ENCODE data around the gene YBEY. TPM values are rescaled to one million over a fixed set of nuclear protein-coding genes. Genes with fewer than 3 reads are reported as not detected.

YBEY gene
- total and polyA plus RNA-seq, 4 donors: 7.6 to 32.1 (median 15.1) TPM

DNA sequence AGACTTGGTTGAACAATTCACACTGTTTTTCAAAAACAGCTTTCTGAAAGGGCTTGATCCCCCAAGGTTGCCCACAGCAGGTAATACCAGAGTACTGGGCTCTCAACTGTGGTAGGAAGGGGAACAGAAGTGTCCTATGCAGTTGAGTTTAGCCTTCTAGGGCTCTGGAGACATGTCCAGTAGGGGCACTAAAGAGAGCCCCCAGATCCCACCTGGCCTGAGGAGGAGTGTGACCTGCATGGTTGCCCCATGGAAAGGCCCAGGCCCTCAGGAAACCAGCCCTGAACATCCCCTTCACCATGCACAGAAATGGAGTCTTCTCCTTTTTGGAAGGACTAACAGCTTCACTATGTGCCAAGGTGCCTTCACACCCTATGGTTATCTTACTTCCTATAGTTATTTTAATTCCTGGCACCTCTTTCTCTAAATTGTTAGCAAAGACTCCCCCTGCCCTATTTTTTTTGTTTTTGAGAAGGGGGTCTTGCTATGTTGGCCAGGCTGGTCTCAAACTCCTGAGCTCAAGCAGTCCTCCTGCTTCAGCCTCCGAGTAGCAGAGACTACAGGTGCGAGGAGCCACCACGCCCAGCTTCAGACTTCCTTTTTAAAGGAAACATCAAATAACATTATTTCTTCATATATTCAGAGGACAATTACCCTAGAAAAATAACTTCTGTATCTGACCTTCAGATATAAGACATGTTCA, 40.8 kb upstream of the YBEY start:
- DNase-seq: no peak
- no peak overlapping the region for H3K27ac ChIP-seq (ENCODE audit: low read depth in 1 of 2, low read length in 1 of 2)
- H3K9ac ChIP-seq (ENCODE audit: insufficient read depth in 1 of 2, low read length in 2 of 2): no peak overlapping the region
- no peak for ATAC-seq (ENCODE audit: insufficient read depth, low FRiP score)
- no peaks in the 10 kb centered on the region for H3K27me3 ChIP-seq (ENCODE audit: control insufficient read depth in 3 of 3, insufficient read depth in 3 of 3, low read length in 2 of 3)
- TF ChIP-seq, protein P1, sequence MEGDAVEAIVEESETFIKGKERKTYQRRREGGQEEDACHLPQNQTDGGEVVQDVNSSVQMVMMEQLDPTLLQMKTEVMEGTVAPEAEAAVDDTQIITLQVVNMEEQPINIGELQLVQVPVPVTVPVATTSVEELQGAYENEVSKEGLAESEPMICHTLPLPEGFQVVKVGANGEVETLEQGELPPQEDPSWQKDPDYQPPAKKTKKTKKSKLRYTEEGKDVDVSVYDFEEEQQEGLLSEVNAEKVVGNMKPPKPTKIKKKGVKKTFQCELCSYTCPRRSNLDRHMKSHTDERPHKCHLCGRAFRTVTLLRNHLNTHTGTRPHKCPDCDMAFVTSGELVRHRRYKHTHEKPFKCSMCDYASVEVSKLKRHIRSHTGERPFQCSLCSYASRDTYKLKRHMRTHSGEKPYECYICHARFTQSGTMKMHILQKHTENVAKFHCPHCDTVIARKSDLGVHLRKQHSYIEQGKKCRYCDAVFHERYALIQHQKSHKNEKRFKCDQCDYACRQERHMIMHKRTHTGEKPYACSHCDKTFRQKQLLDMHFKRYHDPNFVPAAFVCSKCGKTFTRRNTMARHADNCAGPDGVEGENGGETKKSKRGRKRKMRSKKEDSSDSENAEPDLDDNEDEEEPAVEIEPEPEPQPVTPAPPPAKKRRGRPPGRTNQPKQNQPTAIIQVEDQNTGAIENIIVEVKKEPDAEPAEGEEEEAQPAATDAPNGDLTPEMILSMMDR (IDR thresholded peaks at IDR 0.05; ENCODE audit: control extremely low read depth, extremely low read depth): no peak
- no peaks in the 10 kb centered on the region for H3K4me1 ChIP-seq (ENCODE audit: control insufficient read depth in 5 of 5, insufficient read depth in 5 of 5, low read length in 5 of 5)
- peaks cover 0 to 3% (median 0%) of the 10 kb centered on the region in 4 donors for H3K9me3 ChIP-seq (ENCODE audit: control insufficient read depth in 4 of 4, insufficient read depth in 3 of 4, low read length in 3 of 4)
- H3K4me3 ChIP-seq: no peak overlapping the region
- H3K36me3 ChIP-seq (ENCODE audit: control insufficient read depth in 4 of 4, insufficient read depth in 4 of 4, low read length in 4 of 4): peaks cover 39 to 62% (median 53%) of the 10 kb centered on the region in 4 donors
- 78 to 85% methylated on average over 3 of the region's 3 CpGs for WGBS, 2 donors

DNA sequence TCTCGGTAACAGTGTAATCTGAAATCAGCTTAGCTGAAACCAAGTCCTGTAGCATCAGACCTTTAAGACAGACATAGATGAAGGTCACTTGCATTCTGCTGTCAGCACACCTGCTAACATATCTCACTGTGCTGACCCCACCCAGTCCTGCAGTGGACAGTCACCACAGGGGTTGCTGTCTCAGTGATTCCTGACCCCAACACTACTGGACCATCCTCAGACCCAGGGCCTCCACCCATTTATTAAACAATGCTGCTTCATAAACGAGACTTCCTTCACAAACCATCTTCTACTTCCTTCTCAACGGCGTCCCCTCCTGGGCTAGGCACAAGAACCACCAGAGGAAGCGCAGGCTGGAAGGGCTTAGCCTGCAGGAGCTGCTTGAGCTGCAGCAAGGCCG, 39.8 kb upstream of the YBEY start:
- ATAC-seq (ENCODE audit: insufficient read depth, low FRiP score): no peak
- no peak overlapping the region for H3K4me3 ChIP-seq

DNA sequence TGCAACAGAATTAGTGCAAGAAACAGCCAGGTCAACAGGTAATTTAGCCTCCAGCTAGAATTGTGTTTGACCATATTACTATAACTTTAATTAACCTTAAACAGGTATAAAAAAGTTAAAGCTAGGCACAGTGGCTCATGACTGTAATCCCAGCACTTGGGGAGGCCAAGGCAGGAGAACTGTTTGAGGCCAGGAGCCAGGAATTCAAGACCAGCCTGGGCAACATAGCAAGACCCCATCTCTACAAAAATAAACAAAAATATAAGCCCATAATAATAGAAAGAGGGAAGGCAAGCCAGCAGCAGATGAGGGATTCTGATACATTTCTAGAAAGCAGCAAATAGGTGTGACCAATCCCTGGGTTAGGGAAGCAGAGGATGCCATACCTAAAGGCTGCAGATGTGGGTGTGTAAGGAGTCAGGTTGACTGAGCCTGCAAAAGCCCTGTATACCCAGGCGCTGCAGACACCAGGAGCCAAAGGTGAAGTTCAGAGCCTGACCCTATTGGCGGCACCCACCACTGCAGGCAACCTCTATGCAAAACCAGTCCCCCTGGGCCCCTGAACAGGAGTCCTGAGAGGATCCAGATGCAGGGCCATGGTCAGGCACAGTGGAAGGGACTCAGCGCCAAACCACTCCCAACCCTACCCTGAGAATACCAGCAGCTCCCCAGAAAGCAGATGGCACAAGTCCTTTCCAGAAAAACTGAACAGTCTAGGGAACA, 38.3 kb upstream of the YBEY start:
- H3K27me3 ChIP-seq (ENCODE audit: control insufficient read depth in 3 of 3, insufficient read depth in 3 of 3, low read length in 2 of 3): no peaks in the 10 kb centered on the region

More for the DNA sequence above, 39.8 kb upstream of the YBEY start:
- Histone ChIP-seq H3K9me3 (ENCODE audit: control insufficient read depth in 4 of 4, insufficient read depth in 3 of 4, low read length in 3 of 4) (peaks cover 0 to 3% (median 0%) of the 10 kb centered on the region in 4 donors), H3K9ac (ENCODE audit: insufficient read depth in 1 of 2, low read length in 2 of 2) (no peak overlapping the region), H3K36me3 (ENCODE audit: control insufficient read depth in 4 of 4, insufficient read depth in 4 of 4, low read length in 4 of 4) (peaks cover 46 to 56% (median 51%) of the 10 kb centered on the region in 4 donors), H3K27me3 (ENCODE audit: control insufficient read depth in 3 of 3, insufficient read depth in 3 of 3, low read length in 2 of 3) (no peaks in the 10 kb centered on the region), H3K27ac (ENCODE audit: low read depth in 1 of 2, low read length in 1 of 2) (no peak overlapping the region), H3K4me1 (ENCODE audit: control insufficient read depth in 5 of 5, insufficient read depth in 5 of 5, low read length in 5 of 5) (no peaks in the 10 kb centered on the region)
- TF ChIP-seq, protein P1 (IDR thresholded peaks at IDR 0.05; ENCODE audit: control extremely low read depth, extremely low read depth): no peak
- WGBS, 2 donors: 82% methylated on average over 6 of the region's 6 CpGs
- DNase-seq: no peak

More for the DNA sequence above, 38.3 kb upstream of the YBEY start:
- TF ChIP-seq, protein P1 (IDR thresholded peaks at IDR 0.05; ENCODE audit: control extremely low read depth, extremely low read depth): no peak
- ATAC-seq (ENCODE audit: insufficient read depth, low FRiP score): no peak
- no peaks in the 10 kb centered on the region for H3K4me1 ChIP-seq (ENCODE audit: control insufficient read depth in 5 of 5, insufficient read depth in 5 of 5, low read length in 5 of 5)
- no peak overlapping the region for H3K4me3 ChIP-seq
- H3K36me3 ChIP-seq (ENCODE audit: control insufficient read depth in 4 of 4, insufficient read depth in 4 of 4, low read length in 4 of 4): peaks cover 46 to 61% (median 48%) of the 10 kb centered on the region in 4 donors
- 96 to 99% methylated on average over 3 of the region's 3 CpGs for WGBS, 2 donors
- no peak overlapping the region for H3K9ac ChIP-seq (ENCODE audit: insufficient read depth in 1 of 2, low read length in 2 of 2)
- DNase-seq: no peak
- no peak overlapping the region for H3K27ac ChIP-seq (ENCODE audit: low read depth in 1 of 2, low read length in 1 of 2)
- H3K9me3 ChIP-seq (ENCODE audit: control insufficient read depth in 4 of 4, insufficient read depth in 3 of 4, low read length in 3 of 4): peaks cover 0 to 3% (median 0%) of the 10 kb centered on the region in 4 donors

All from lung (tissue), 12 donors.